Glutamatergic neuron (in vitro differentiated cells): Measurements from ENCODE around the gene ARRDC4. TPM values are rescaled to one million over a fixed set of nuclear protein-coding genes. Genes with fewer than 3 reads are reported as not detected.

Source experiments
- DNase-seq: peaks from one replicate; pipeline ENCODE4 v3.0.0; 2022
- H3K27ac Mint-ChIP-seq: one replicate; pipeline ENCODE4 v1.8.0; 2020; ENCODE audit warnings: mild to moderate bottlenecking, mixed read lengths, inconsistent platforms; ENCODE audit not compliant: unreplicated experiment
- H3K27me3 Mint-ChIP-seq: one replicate; pipeline ENCODE4 v1.8.0; 2020; ENCODE audit warnings: mild to moderate bottlenecking, moderate library complexity, mixed read lengths, inconsistent platforms; ENCODE audit not compliant: unreplicated experiment
- H3K36me3 Mint-ChIP-seq: one replicate; pipeline ENCODE4 v1.8.0; 2020; ENCODE audit warnings: mild to moderate bottlenecking, mixed read lengths, inconsistent platforms; ENCODE audit not compliant: unreplicated experiment
- H3K4me1 Mint-ChIP-seq: one replicate; pipeline ENCODE4 v1.8.0; 2020; ENCODE audit warnings: mild to moderate bottlenecking, low read depth, mixed read lengths, inconsistent platforms; ENCODE audit not compliant: unreplicated experiment
- H3K4me3 Mint-ChIP-seq: one replicate; pipeline ENCODE4 v1.8.0; 2020; ENCODE audit warnings: mild to moderate bottlenecking, mixed read lengths, inconsistent platforms; ENCODE audit not compliant: unreplicated experiment
- H3K9me3 Mint-ChIP-seq: one replicate; pipeline ENCODE4 v1.8.0; 2020; ENCODE audit warnings: mild to moderate bottlenecking, moderate library complexity, mixed read lengths, inconsistent platforms; ENCODE audit not compliant: unreplicated experiment
- total RNA-seq: library from RNA; stranded (reverse); fragmentation: NEBNext Ultra II Directional; extraction: Animal tissue kit (Norgen Biotek cat#: 25700); gene quantifications from one replicate; pipeline ENCODE4 v1.2.1, GENCODE V29; 2021; ENCODE audit not compliant: unreplicated experiment
- TF ChIP-seq, protein P1 (sequence below): fragments of 200-600 bp; sonication (generic); IDR thresholded peaks from one replicate; pipeline ENCODE4 v1.5.0; 2021; ENCODE audit not compliant: partially characterized antibody, unreplicated experiment

Gene ARRDC4
- total RNA-seq, 1 donor from 2014 or later = 16.9 TPM

- H3K4me3 Mint-ChIP-seq = peak overlapping the region; percentile 12
- TF ChIP-seq, protein P1, sequence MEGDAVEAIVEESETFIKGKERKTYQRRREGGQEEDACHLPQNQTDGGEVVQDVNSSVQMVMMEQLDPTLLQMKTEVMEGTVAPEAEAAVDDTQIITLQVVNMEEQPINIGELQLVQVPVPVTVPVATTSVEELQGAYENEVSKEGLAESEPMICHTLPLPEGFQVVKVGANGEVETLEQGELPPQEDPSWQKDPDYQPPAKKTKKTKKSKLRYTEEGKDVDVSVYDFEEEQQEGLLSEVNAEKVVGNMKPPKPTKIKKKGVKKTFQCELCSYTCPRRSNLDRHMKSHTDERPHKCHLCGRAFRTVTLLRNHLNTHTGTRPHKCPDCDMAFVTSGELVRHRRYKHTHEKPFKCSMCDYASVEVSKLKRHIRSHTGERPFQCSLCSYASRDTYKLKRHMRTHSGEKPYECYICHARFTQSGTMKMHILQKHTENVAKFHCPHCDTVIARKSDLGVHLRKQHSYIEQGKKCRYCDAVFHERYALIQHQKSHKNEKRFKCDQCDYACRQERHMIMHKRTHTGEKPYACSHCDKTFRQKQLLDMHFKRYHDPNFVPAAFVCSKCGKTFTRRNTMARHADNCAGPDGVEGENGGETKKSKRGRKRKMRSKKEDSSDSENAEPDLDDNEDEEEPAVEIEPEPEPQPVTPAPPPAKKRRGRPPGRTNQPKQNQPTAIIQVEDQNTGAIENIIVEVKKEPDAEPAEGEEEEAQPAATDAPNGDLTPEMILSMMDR = no peak
- DNase-seq = no peak
- peaks cover 2% of the 10 kb centered on the region for H3K9me3 Mint-ChIP-seq
- peaks cover 2% of the 10 kb centered on the region for H3K27me3 Mint-ChIP-seq
- H3K27ac Mint-ChIP-seq = peak overlapping the region; percentile 45
- H3K4me1 Mint-ChIP-seq = peaks cover 24% of the 10 kb centered on the region
- peaks cover 6% of the 10 kb centered on the region for H3K36me3 Mint-ChIP-seq
Observed at GRCh38 chr15:97972366-97972765, 11.9 kb downstream of the ARRDC4 start.

- peaks cover 2% of the 10 kb centered on the region for H3K27me3 Mint-ChIP-seq
- TF ChIP-seq, protein P1 = no peak
- peaks cover 2% of the 10 kb centered on the region for H3K9me3 Mint-ChIP-seq
- no peak for DNase-seq
- peaks cover 24% of the 10 kb centered on the region for H3K4me1 Mint-ChIP-seq
- no peak overlapping the region for H3K27ac Mint-ChIP-seq
- H3K4me3 Mint-ChIP-seq = no peak overlapping the region
- peaks cover 3% of the 10 kb centered on the region for H3K36me3 Mint-ChIP-seq
Observed at GRCh38 chr15:97976129-97976528, 15.6 kb downstream of the ARRDC4 start.

DNA sequence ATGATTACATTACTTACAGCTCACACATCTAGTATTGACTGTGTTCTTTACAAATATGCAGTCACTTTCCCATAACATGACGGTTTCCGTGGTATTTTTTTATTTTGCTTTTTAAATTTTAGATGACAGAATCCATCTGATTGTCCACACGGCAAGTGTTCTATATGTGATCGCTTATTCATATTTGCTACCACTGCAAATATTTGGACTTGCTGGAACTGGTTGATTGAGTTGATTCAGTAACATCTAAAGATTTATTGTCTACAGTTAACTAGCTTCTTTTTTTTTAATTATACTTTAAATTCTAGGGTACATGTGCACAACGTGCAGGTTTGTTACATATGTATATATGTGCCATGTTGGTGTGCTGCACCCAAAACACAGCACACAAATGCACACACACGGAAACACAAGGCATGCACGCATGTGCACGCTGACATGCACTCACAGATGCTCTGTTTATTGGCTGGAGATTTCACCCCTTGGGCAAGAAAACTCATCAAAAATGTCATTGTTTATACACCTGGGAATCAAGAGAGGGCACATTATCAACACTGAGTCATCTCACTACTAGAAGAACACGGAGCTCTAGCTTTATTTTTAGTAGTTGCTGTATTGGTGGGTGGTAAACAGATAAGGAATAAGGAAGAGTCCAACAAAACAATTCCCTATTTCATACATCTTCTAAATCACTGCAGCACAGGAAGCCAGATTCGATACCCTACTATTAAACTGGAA, 16.4 kb downstream of the ARRDC4 start:
- peaks cover 2% of the 10 kb centered on the region for H3K27me3 Mint-ChIP-seq
- H3K36me3 Mint-ChIP-seq = no peaks in the 10 kb centered on the region
- H3K4me1 Mint-ChIP-seq = peaks cover 16% of the 10 kb centered on the region
- H3K27ac Mint-ChIP-seq = no peak overlapping the region
- peaks cover 2% of the 10 kb centered on the region for H3K9me3 Mint-ChIP-seq
- no peak overlapping the region for H3K4me3 Mint-ChIP-seq
- DNase-seq = no peak
- TF ChIP-seq, protein P1 = no peak

DNA sequence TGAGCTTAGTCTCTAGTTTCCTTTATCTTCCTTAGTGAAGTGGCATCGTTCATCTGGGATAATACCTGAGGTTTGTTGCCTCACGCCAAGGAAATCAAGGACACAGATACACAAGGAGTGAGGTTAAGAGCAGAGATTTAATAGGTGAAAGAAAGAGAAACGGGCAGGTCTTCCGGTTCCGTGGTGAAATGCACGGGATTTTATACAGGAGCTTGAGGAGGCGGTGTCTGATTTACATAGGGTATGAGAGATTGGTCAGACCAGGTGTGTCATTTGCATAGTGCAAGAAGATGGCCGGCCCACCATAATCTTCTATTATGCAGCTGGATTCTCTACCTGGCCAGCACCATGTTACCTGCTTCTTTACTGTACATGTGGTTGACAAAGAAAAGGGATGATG, 17.2 kb downstream of the ARRDC4 start:
- Mint-ChIP-seq H3K4me1 (peaks cover 8% of the 10 kb centered on the region), H3K27ac (no peak overlapping the region), H3K9me3 (peaks cover 2% of the 10 kb centered on the region), H3K36me3 (no peaks in the 10 kb centered on the region), H3K4me3 (no peak overlapping the region), H3K27me3 (peaks cover 2% of the 10 kb centered on the region)
- TF ChIP-seq, protein P1 = no peak
- no peak for DNase-seq

GRCh38 chr15:97978401-97979139, 18.1 kb downstream of the ARRDC4 start:
- TF ChIP-seq, protein P1 = no peak
- peaks cover 2% of the 10 kb centered on the region for H3K9me3 Mint-ChIP-seq
- H3K36me3 Mint-ChIP-seq = no peaks in the 10 kb centered on the region
- H3K27me3 Mint-ChIP-seq = peaks cover 2% of the 10 kb centered on the region
- H3K4me1 Mint-ChIP-seq = peaks cover 3% of the 10 kb centered on the region
- no peak overlapping the region for H3K4me3 Mint-ChIP-seq
- no peak overlapping the region for H3K27ac Mint-ChIP-seq
- DNase-seq = no peak
